Heart right ventricle (tissue), 16 donors: ENCODE data around the gene UBE2J2. TPM values are rescaled to one million over a fixed set of nuclear protein-coding genes. Genes with fewer than 3 reads are reported as not detected.

Experiments
- ATAC-seq, 8 donors: fragments of 200-7000 bp; cut with Tn5 transposase; one replicate each; pipeline ENCODE4 v1.9.1; 2020; ENCODE audit warnings: mild to moderate bottlenecking in 8 of 8, moderate library complexity in 8 of 8, moderate number of reproducible peaks in 1 of 8
- DNase-seq, 2 donors: peaks; one replicate each; pipeline ENCODE4 v3.0.0-alpha.2; 2020
- H3K27ac ChIP-seq, 10 donors: fragments of 200-600 bp; sonication (generic) in 2 of 10; one replicate each; pipeline versions ENCODE4 v1.5.0 to v1.8.0; 2020 to 2022; ENCODE audit warnings: mild to moderate bottlenecking in 3 of 10
- H3K27me3 ChIP-seq, 7 donors: fragments of 200-600 bp; one replicate each; pipeline ENCODE4 v1.8.0; 2021 to 2022; ENCODE audit warnings: mild to moderate bottlenecking in 2 of 7
- H3K36me3 ChIP-seq, 9 donors: fragments of 200-600 bp; sonication (generic) in 1 of 9; one replicate each; pipeline versions ENCODE4 v1.5.0 to v1.8.0; 2020 to 2022; ENCODE audit warnings: mild to moderate bottlenecking in 2 of 9
- H3K4me1 ChIP-seq, 9 donors: fragments of 200-600 bp; sonication (generic) in 1 of 9; one replicate each; pipeline versions ENCODE4 v1.5.0 to v1.8.0; 2020 to 2022; ENCODE audit warnings: mild to moderate bottlenecking in 4 of 9
- H3K4me3 ChIP-seq, 10 donors: fragments of 200-600 bp; sonication (generic) in 2 of 10; one replicate each; pipeline versions ENCODE4 v1.5.0 to v1.8.0; 2020 to 2022; ENCODE audit warnings: mild to moderate bottlenecking in 7 of 10, moderate library complexity in 2 of 10
- H3K9me3 ChIP-seq, 11 donors: fragments of 200-600 bp in 10 of 11; sonication (generic) in 2 of 11; one replicate each; pipeline versions ENCODE4 v1.5.0 to v1.8.0; 2013 to 2022; ENCODE audit warnings: mild to moderate bottlenecking in 2 of 11, control low read depth in 1 of 11, moderate library complexity in 1 of 11
- WGBS, 2 donors: extraction: QIAGEN DNeasy Blood & Tissue Kit; methylation state at CpG; one replicate each; pipeline ENCODE4 v1.1.7; 2013; ENCODE audit warnings: inconsistent platforms in 1 of 2; 5-methylcytosine and 5-hydroxymethylcytosine counted together
- intact Hi-C, 10 donors: fragments of 100-400 bp; cut with DNase I; formaldehyde crosslinking; loops; one replicate each; pipeline versions ENCODE4 v1.11.1 to v1.14.2; 2022
- polyA plus RNA-seq, 2 donors: library from polyadenylated mRNA; stranded (reverse); fragments of 200-250 nt; gene quantifications; one replicate each; pipeline ENCODE4 v1.2.3, GENCODE V29; 2013
- total RNA-seq, 10 donors: library from RNA; stranded (reverse); fragmentation: NEBNext Ultra II Directional in 3 of 10; extraction: Animal tissue kit (Norgen Biotek cat#: 25700) in 3 of 10; gene quantifications; one replicate each; pipeline versions ENCODE4 v1.2.1 to v1.2.4, GENCODE V29; 2021 to 2023
- TF ChIP-seq, protein P1 (sequence below), 9 donors: fragments of 200-600 bp; sonication (generic) in 2 of 9; IDR thresholded peaks; one replicate each; pipeline versions ENCODE4 v1.5.0 to v1.8.0; 2021 to 2022; ENCODE audit warnings: antibody characterized with exemption in 9 of 9, mild to moderate bottlenecking in 5 of 9, moderate library complexity in 1 of 9
- donor health status: Arrhythmogenic right ventricular cardiomyopathy.
- donor health status: ischemic (EF 13 %, LVEDD 7.1; RV severe dilation, severe dysfunction).
- donor health status: healthy with polysubstance abuse.
- donor health status: DM: no; HTN: yes; CAD: no.
- donor health status: DM: no; HTN: no; CAD: no.
- donor health status: ischemic (EF 25% LVEDD 6.9; RV normal size, moderate dysfunction).
- donor health status: ischemic (EF 25% LVEDD 5.7; RV mildly dilated, moderate dysfunction).
- donor health status: healthy.
- donor health status: DM: yes; HTN: yes; CAD: no.
- donor health status: Ischemic cardiomyopathy.
- donor health status: ischemic (EF 35%, LVEDD 5.7; RV mildly dilated, moderate dysfunction).
- donor health status: nonischemic (EF 11% LVEDD 7.7; RV severe dilation, severe dysfunction).
- donor health status: DM: yes; HTN: yes; CAD: no.
- donor health status: PGD.
- donor health status: ischemic (EF 29% LVEDD 5.4; RV normal size, mild dysfunction).
- donor health status: nonischemic (EF 23%, LVEDD 6.1; RV moderate dilation, normal function).

UBE2J2 gene
- total and polyA plus RNA-seq, 12 donors: 23.5 to 44.1 (median 30.5) TPM

DNA sequence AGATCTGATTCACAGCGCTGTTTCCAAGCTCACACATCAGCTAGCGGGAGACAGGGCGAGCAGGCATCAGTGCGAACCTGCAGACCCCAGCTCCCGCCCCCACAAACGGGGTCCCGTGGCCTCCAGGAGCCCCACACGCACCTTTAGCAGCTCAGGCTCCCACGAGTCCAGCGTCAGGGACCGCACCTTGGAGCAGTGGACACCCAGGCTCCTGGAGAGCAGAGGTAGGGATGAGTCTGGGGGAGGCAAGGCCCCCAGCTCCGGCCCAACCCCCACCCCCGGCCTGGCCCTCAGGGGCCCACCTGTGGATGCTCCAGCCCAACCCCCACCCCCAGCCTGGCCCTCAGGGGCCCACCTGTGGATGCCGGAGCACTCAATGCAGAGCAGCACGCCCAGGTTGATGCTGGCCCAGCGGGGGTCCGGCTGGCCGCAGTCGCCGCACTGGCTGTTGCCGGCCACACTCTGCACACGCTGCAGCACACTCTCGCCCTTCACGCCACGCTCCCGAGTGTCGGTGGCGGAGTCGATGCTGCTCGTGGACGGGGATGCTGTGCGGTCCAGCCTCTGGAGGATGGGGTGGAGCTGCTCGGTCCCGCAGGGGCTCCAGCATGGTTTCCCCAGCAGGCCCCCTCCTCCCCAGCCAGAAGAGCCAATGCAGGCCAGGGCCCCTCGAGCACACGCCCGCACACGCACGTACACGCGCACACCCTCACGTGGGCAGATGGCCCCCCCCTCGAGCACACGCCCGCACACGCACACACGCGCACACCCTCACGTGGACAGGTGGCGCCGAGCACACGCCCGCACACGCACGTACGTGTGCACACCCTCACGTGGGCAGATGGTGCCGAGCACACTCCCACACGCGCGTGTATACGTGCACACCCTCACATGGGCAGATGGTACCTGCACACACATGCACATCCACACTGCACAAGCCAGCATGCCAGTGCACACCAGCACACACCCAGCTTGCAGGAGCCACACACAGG lies 22.7 kb upstream of the UBE2J2 start:
- ATAC-seq (no peak), DNase-seq (no peak)
- H3K36me3 ChIP-seq: peaks cover 0 to 63% (median 16%) of the 10 kb centered on the region in 9 donors
- no peak overlapping the region for H3K4me3 ChIP-seq
- no peaks in the 10 kb centered on the region for H3K27me3 ChIP-seq
- no peak overlapping the region for H3K27ac ChIP-seq
- H3K9me3 ChIP-seq: no peaks in the 10 kb centered on the region
- WGBS, 2 donors: 94 to 96% methylated on average over 61 to 62 of the region's 62 CpGs
- intact Hi-C loops: loop anchor here in 3 of 10 donors (10.0 kb wide), 3 partner anchors 172 to 272 kb away; partner anchors contain the start of gene AGRN (in 1 of the 3)
- TF ChIP-seq, protein P1, sequence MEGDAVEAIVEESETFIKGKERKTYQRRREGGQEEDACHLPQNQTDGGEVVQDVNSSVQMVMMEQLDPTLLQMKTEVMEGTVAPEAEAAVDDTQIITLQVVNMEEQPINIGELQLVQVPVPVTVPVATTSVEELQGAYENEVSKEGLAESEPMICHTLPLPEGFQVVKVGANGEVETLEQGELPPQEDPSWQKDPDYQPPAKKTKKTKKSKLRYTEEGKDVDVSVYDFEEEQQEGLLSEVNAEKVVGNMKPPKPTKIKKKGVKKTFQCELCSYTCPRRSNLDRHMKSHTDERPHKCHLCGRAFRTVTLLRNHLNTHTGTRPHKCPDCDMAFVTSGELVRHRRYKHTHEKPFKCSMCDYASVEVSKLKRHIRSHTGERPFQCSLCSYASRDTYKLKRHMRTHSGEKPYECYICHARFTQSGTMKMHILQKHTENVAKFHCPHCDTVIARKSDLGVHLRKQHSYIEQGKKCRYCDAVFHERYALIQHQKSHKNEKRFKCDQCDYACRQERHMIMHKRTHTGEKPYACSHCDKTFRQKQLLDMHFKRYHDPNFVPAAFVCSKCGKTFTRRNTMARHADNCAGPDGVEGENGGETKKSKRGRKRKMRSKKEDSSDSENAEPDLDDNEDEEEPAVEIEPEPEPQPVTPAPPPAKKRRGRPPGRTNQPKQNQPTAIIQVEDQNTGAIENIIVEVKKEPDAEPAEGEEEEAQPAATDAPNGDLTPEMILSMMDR (IDR thresholded peaks at IDR 0.05): no peak
- H3K4me1 ChIP-seq: peaks cover 0 to 13% (median 3%) of the 10 kb centered on the region in 9 donors

DNA sequence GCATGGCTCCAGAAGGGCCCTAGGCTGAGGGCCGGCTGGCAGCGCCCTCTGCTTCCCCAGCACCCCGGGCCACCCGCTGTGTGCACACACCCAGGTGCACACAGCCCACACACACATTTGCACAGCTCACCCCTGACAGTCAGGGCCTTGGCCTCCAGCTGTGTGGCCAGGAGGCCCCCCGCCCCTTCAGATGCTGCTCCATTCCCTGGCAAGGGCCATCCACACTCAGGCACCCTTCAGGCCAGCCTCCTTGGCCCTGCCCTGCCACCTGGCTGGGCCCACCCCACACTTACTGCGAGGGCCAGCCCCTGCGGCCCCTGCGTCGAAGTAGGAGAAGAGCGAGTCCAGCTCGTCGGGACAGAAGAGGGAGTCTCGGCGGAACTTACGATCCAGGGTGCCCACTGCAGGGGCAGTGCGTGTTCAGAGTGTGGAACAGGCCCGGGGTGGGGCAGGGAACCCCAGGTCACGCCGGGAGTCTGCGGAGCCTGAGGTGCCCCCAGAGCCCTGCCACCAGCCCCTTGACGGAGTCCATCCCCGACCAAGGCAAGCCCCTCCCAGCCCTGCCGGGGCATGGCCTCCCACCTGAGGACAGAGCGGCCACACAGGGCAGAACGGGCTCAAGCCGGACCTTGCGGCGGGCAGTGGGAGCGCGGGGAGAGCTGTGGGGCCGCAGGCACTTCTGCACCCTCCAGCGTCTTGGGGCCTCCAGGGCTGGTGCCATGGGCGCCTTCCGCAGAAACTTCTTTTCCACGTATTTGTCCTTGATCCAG lies 21.7 kb upstream of the UBE2J2 start:
- H3K9me3 ChIP-seq: no peaks in the 10 kb centered on the region
- no peak for DNase-seq
- no peak for ATAC-seq
- no peak overlapping the region for H3K27ac ChIP-seq
- intact Hi-C loops: loop anchor here in 3 of 10 donors (10.0 kb wide), 3 partner anchors 171 to 271 kb away; partner anchors contain the start of gene AGRN (in 1 of the 3)
- WGBS, 2 donors: 93 to 96% methylated on average over 35 of the region's 35 CpGs
- peaks cover 0 to 20% (median 7%) of the 10 kb centered on the region in 9 donors for H3K4me1 ChIP-seq
- TF ChIP-seq, protein P1 (IDR thresholded peaks at IDR 0.05): no peak
- peaks cover 0 to 61% (median 16%) of the 10 kb centered on the region in 9 donors for H3K36me3 ChIP-seq
- H3K4me3 ChIP-seq: no peak overlapping the region
- H3K27me3 ChIP-seq: no peaks in the 10 kb centered on the region

DNA sequence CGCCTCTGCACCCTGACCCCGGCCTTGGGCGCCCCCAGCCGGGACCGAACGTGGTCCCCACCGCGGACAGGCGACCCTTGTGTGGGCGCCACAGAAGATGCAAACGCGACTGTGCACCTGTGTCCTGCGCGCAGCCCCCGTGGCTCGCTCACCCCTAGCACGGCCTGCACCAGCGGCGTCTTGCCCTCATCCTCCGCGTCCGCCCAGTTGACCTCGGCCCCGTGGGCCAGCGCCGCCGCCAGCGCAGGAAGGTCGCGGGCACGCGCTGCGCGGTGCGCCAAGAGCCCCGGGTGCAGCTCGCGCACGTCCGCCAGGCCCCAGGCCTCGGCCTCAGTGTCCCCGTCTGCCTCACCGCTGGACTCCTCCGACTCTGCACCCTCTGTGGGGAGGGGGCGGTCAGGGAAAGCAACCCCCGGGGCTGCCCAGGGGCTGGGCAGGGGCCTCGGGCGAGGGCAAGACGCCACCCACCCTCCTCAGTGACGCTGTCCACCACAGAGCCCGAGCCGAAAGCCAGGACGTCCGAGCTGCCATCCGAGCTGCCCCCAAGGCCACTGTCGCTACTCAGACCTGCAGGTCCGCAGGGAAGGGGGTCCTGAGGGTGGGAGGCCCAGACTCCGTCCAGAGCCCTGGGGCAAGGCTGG lies 20.7 kb upstream of the UBE2J2 start:
- no peak overlapping the region for H3K27ac ChIP-seq
- TF ChIP-seq, protein P1 (IDR thresholded peaks at IDR 0.05): no peak
- intact Hi-C loops: loop anchor here in 5 of 10 donors (5.0 to 10.0 kb wide), 4 partner anchors 170 to 270 kb away; partner anchors contain the start of gene AGRN (in 1 of the 5)
- no peak overlapping the region for H3K4me3 ChIP-seq
- DNase-seq (no peak), ATAC-seq (no peak)
- H3K9me3 ChIP-seq: no peaks in the 10 kb centered on the region
- no peaks in the 10 kb centered on the region for H3K27me3 ChIP-seq
- H3K4me1 ChIP-seq: peaks cover 0 to 20% (median 7%) of the 10 kb centered on the region in 9 donors
- 88 to 90% methylated on average over 41 to 58 of the region's 58 CpGs for WGBS, 2 donors
- H3K36me3 ChIP-seq: peaks cover 0 to 52% (median 16%) of the 10 kb centered on the region in 9 donors
